ENCODE results near the gene SLC49A3. TPM values are rescaled to one million over a fixed set of nuclear protein-coding genes. Genes with fewer than 3 reads are reported as not detected.

SLC49A3 gene
- polyA plus RNA-seq, 1 donor from 2014 or later = 0.97 TPM

DNA sequence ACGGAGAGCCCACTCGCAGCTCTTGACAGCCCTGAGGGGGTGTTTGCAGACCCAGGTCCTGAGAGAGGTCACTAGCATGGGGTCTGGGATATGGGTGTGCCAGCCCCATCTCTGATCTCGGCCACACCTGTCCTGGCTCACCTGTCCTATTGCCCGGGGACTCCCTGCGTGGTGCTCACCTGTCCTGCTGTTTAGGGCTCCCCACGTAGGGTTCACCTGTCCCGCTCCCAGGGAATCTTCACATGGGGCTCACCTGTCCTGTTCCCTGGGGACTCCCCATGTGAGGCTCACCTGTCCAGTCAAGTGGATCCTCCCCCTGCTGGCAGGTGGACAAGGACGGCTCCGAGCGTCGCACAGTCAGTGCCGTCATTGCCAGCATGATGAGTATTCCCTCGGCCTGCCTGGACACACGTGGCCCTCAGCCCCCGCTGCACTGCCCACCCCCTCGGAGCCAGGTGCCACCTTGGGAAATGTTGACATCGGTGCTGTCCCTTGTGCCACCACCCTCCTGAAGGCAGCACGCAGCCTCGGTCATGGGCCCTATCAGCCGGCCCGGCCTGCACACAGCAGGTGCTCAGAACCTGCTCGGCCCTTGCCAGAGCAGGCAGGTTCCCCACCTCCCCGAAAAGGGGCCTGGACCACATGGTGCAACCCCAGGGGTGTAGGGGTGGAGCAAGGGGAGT lies 6.3 kb downstream of the SLC49A3 start:
- H3K27me3 Mint-ChIP-seq = peaks cover 4% of the 10 kb centered on the region
- H3K4me1 Mint-ChIP-seq = peaks cover 0 to 11% (median 6%) of the 10 kb centered on the region in 3 donors
- peak overlapping the region in 2 of 4 donors; percentile 33 to 86 for H3K4me3 Mint-ChIP-seq
- peaks cover 2% of the 10 kb centered on the region for H3K36me3 Mint-ChIP-seq
- H3K27ac Mint-ChIP-seq = no peak overlapping the region
- no peaks in the 10 kb centered on the region for H3K9me3 Mint-ChIP-seq

- Mint-ChIP-seq H3K27me3 (peaks cover under 1% of the 10 kb centered on the region), H3K27ac (no peak overlapping the region), H3K4me1 (peaks cover 0 to 11% (median 10%) of the 10 kb centered on the region in 3 donors), H3K9me3 (no peaks in the 10 kb centered on the region), H3K4me3 (peak overlapping the region in 2 of 4 donors; percentile 63 to 86), H3K36me3 (peaks cover 2% of the 10 kb centered on the region)
Observed at GRCh38 chr4:681736-682451, 7.1 kb downstream of the SLC49A3 start.

DNA sequence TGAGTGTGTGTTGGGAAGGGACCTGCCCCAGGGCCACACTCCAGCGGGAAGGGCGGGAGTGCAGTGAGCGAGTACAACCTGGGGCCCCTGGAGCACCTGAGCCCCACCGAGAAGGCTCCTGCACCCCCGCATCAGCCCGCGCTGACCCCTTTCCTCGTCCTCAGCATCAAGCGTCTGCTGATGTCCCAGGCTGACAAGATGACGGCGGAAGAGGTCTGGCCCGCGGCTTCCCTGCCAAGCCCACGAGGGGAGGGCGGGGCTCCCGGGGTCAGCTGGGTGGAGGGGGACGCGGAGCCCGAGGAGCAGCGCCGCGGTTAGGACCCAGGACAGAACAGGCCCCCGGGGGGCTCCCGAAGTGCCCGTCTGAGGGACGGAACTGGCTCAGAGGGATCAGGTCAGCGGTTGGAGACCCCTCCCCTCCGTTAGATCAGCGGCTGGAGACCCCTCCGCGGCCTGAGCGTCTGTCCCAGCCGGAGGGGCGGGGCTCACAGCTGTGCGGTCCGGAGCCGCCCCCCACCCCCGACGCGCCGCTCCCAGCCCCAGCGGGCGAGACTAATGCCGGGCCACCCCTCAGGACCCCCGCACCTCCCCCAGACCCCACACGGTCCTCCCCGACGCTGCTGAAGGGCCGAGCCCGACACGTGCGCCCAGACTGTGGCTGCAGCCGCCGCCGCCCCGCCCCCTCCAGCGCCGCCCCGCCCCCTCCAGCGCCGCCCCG lies 7.9 kb downstream of the SLC49A3 start:
- peaks cover 3 to 12% (median 11%) of the 10 kb centered on the region in 3 donors for H3K4me1 Mint-ChIP-seq
- H3K27ac Mint-ChIP-seq = peak overlapping the region in 2 of 3 donors; percentile 26 to 77

DNA sequence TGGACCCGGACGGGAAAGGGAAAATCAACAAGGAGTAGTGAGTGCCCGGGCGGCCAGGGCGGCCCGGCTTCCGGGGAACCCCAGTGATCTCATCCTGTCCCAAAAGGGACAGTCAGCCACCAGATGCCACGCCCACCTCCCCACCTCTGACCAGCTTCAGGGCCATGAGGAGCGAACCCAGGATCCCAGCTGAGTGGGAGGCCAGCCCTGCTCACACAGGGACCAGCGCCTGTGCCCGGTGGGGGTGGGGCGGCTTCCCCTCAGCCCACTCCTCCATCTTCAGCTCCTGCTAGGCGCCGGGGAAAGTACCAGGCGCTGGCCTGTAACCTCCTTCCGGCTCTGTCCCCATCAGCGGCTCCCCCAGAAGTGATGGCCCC lies 8.4 kb downstream of the SLC49A3 start:
- Mint-ChIP-seq H3K27ac (peak overlapping the region; percentile 26 to 90 (median 77)), H3K4me1 (peaks cover 8 to 16% (median 15%) of the 10 kb centered on the region in 3 donors), H3K36me3 (peaks cover 2% of the 10 kb centered on the region), H3K9me3 (no peaks in the 10 kb centered on the region), H3K27me3 (peaks cover 1% of the 10 kb centered on the region), H3K4me3 (peak overlapping the region; percentile 68 to 88 (median 76))

More for the DNA sequence above, 7.9 kb downstream of the SLC49A3 start:
- H3K4me3 Mint-ChIP-seq = peak overlapping the region in 3 of 4 donors; percentile 74 to 88 (median 79)
- H3K36me3 Mint-ChIP-seq = peaks cover 2% of the 10 kb centered on the region
- peaks cover 1% of the 10 kb centered on the region for H3K27me3 Mint-ChIP-seq
- H3K9me3 Mint-ChIP-seq = no peaks in the 10 kb centered on the region

GRCh38 chr4:680091-680490 lies 8.9 kb downstream of the SLC49A3 start:
- H3K4me3 Mint-ChIP-seq = peak overlapping the region; percentile 68 to 88 (median 74)
- H3K27ac Mint-ChIP-seq = peak overlapping the region; percentile 26 to 90 (median 77)
- H3K9me3 Mint-ChIP-seq = no peaks in the 10 kb centered on the region
- peaks cover 1% of the 10 kb centered on the region for H3K27me3 Mint-ChIP-seq
- peaks cover 2% of the 10 kb centered on the region for H3K36me3 Mint-ChIP-seq
- peaks cover 12 to 15% (median 13%) of the 10 kb centered on the region in 3 donors for H3K4me1 Mint-ChIP-seq

DNA sequence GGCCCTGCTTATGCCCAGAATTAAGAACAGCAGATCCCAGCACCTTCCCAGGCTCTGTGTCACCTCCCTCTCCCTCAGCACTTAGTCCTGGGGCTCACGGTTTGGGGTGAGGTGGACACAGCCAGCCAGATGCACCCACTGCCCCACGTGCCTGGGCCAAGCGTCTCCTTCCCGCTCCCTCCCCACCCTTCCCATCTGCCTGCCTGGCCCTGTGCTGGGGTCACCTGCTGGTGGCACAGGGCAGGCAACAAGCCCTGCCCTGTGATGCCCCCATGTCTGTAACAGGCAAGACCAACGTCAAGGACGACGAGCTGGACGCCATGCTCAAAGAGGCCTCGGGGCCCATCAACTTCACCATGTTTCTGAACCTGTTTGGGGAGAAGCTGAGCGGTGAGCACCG lies 9.3 kb downstream of the SLC49A3 start:
- H3K36me3 Mint-ChIP-seq = peaks cover 2% of the 10 kb centered on the region
- peak overlapping the region in 1 of 3 donors; percentile 77 for H3K27ac Mint-ChIP-seq
- no peaks in the 10 kb centered on the region for H3K9me3 Mint-ChIP-seq
- H3K4me1 Mint-ChIP-seq = peaks cover 12 to 15% (median 12%) of the 10 kb centered on the region in 3 donors
- H3K27me3 Mint-ChIP-seq = peaks cover 1% of the 10 kb centered on the region
- peak overlapping the region in 1 of 4 donors; percentile 41 for H3K4me3 Mint-ChIP-seq

- Mint-ChIP-seq H3K9me3 (no peaks in the 10 kb centered on the region), H3K4me3 (no peak overlapping the region), H3K27ac (no peak overlapping the region), H3K36me3 (peaks cover 2% of the 10 kb centered on the region), H3K27me3 (peaks cover 1% of the 10 kb centered on the region), H3K4me1 (peaks cover 12 to 16% (median 12%) of the 10 kb centered on the region in 3 donors)
Observed at GRCh38 chr4:679104-679481, 9.9 kb downstream of the SLC49A3 start.

DNA sequence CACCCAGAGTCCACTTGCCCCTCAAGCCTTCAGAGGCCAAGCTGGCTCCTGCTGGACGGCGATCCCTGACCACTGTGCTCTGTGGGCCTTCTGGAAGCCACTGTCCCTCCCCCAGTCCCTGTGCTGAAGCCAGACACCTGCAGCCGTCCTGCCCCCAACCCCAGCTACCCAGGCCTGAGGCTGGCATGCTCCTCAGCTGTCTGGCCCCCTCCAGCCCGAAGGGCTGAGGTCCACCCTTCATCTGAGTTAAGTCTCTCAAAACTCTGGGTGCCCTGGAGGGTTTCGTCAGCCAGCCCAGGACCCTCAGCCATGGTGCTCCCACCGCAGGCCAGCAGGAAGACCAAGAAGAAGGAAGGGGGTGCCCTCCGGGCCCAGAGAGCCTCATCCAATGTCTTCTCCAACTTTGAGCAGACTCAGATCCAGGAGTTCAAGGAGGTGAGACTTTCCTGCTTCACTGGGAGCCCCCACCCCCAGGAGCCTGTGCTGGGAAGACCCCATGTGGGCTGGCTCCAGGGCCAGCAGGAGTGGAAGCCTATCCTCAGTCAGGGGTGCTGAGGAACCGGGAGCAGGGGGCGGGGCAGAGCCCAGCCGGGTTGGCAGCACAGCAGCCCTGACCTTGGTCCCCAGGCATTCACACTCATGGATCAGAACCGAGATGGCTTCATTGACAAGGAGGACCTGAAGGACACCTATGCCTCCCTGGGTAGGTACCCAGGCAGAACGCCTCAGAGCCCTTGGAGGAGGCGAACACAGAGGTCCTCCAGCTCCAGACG lies 10.4 kb downstream of the SLC49A3 start:
- peaks cover 1% of the 10 kb centered on the region for H3K27me3 Mint-ChIP-seq
- H3K4me1 Mint-ChIP-seq = peaks cover 12 to 17% (median 12%) of the 10 kb centered on the region in 3 donors
- no peaks in the 10 kb centered on the region for H3K9me3 Mint-ChIP-seq
- peak overlapping the region in 1 of 3 donors; percentile 98 for H3K27ac Mint-ChIP-seq
- peaks cover 2% of the 10 kb centered on the region for H3K36me3 Mint-ChIP-seq
- peak overlapping the region in 2 of 4 donors; percentile 70 to 80 for H3K4me3 Mint-ChIP-seq

DNA sequence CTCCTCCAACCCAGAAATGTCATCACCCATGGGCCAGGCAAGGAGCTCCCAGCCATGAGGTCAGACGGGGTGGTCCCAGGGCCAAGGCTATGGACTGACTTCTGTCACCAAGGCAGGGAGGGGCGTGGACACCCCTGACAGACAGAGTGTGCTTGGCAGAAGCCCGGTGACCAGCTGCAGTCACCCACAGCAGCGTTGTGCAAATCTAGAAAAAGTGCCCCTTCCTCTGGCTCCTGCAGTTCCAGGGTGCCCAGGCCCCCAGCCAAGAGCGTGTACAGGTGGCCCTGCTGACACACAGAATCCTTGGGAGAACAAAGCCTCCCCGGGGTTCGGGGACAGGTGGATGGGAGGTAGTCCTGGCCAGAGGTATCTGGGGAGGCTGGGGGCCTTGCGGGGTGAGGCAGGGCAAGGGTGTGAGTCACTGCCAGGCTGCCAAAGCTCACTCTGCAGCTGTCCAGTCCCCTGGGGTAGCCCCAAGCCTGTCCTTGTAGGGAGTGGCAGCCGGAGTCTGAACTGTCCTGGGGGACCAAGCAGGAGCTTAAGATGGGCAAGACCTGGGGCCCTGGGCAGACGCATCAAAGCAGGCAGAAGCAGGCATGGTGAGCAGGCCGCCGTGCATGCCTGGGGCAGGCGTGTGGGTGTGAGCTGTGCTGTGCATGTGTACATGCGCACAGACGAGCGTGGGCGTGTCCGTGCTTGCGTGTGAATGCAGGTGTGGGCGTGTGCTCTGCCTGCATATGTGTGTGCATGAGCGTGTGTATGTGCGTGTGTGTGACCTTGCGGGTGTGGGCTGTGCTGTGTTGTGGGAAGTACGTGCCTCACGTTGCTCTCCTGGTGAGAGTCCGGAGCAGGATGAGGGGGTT lies 11.3 kb downstream of the SLC49A3 start:
- H3K27me3 Mint-ChIP-seq = peaks cover 1% of the 10 kb centered on the region
- no peaks in the 10 kb centered on the region for H3K9me3 Mint-ChIP-seq
- peak overlapping the region in 2 of 3 donors; percentile 59 to 98 for H3K27ac Mint-ChIP-seq
- peaks cover 12 to 18% (median 17%) of the 10 kb centered on the region in 3 donors for H3K4me1 Mint-ChIP-seq
- H3K4me3 Mint-ChIP-seq = peak overlapping the region in 3 of 4 donors; percentile 21 to 87 (median 76)
- peaks cover 2% of the 10 kb centered on the region for H3K36me3 Mint-ChIP-seq

DNA sequence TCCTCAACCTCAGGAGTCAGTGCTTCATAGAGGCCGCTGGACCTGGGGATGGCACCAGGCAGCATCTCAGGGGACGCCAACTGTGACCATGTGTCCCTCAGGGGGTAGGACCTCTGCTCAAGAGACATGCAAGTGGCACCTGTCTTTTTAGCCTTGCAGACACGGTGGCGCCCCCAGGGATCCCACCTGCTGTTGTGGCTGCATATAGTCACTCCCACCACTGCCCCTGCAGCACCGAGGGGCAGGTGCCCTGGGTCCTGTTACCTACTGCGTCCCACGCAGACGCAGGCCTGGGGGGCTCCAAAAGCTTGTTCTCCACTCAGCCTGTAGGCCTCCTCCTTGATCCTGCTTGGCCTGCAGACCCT lies 12.1 kb downstream of the SLC49A3 start:
- Mint-ChIP-seq H3K4me3 (peak overlapping the region in 2 of 4 donors; percentile 87 to 96), H3K27me3 (peaks cover 1% of the 10 kb centered on the region), H3K9me3 (no peaks in the 10 kb centered on the region), H3K36me3 (peaks cover 2% of the 10 kb centered on the region), H3K27ac (peak overlapping the region in 2 of 3 donors; percentile 39 to 98), H3K4me1 (peaks cover 12 to 18% (median 17%) of the 10 kb centered on the region in 3 donors)

DNA sequence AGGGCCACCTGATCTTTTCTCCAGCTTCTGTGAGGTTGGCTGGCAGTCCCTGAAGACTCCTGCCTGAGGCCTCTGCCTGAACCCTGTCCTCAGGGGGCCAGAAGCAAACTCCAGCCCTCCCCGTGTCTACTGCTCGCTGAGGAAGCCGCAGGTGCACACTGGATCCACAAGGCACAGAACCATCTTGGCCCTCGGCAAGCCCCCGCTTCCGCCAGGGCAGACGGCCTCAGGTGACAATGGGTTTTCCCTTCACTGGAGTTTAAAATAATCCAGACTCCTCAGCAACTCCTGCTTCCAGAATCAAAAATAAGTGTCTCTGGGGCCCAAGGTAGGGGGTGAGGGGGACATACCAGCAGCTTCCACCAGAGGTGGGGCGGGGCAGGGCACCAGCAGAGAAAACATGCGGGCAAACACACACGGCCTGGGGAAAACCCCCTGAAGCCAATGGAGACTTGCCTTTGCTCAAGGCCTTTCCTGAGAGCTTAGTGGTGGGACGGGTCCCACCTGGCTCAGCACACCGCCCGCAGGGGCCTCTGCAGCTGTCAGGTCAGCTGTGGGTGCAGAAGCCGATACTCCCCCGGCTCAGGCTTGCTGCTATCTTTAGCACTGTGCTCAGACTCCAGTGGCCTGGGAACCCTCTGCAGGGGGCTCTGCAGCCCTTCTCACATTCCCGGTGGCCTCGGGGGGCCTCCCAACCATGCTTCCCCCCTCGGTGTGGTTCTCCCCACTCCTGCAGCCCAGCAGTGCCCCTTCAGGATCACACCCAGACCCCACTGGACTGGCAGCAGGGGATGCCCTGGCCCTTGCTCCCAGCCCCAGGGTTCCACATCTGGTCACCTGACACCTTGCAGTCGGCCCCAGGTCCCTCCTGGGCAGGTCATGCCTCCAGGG lies 12.7 kb downstream of the SLC49A3 start:
- peaks cover 12 to 18% (median 17%) of the 10 kb centered on the region in 3 donors for H3K4me1 Mint-ChIP-seq
- H3K9me3 Mint-ChIP-seq = no peaks in the 10 kb centered on the region
- H3K4me3 Mint-ChIP-seq = peak overlapping the region; percentile 67 to 96 (median 87)
- peaks cover 1% of the 10 kb centered on the region for H3K27me3 Mint-ChIP-seq
- H3K27ac Mint-ChIP-seq = peak overlapping the region; percentile 71 to 98 (median 93)
- peaks cover 2% of the 10 kb centered on the region for H3K36me3 Mint-ChIP-seq

DNA sequence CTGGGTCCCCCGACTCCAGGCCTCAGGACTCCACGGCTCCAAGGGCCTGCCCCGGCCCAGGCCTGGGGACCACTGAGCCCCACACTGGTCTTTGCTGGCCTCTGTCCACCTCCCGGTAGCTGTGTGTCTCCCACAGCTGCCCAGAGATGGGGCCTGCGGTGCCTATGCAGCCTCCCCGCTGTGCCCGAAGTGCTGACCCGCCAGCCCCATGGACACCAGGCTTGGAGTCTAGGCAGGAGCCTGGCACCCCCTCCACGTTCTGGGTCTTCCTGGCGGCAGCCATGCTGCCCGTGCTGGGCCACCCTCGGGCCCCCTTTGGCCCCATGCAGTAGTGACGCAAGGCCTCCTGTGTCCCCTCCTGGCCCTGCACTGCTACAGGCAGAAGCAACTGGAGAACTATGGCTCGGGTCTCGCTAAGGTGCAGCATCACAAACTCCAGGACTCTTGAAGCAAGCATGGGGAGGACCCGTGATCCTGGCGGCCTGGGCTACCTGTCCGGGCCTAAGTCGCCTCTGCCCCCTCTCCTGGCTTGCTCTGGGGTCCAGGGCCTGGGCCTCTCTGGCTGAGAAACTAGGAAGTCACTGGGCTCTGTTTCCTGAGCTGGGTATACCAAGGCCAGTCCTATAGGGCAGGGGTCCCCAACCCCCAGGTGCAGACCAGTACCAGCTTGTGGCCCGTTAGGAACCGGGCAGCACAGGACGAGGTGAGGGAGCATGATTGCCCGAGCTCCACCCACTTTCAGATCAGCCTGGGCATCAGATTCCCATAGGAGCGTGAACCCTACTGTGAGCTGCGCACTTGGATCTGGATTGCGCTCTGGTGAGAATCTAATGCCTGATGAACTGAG lies 13.7 kb downstream of the SLC49A3 start:
- H3K27me3 Mint-ChIP-seq = peaks cover 1% of the 10 kb centered on the region
- H3K4me1 Mint-ChIP-seq = peaks cover 12 to 17% (median 15%) of the 10 kb centered on the region in 3 donors
- H3K9me3 Mint-ChIP-seq = no peaks in the 10 kb centered on the region
- H3K27ac Mint-ChIP-seq = peak overlapping the region; percentile 71 to 98 (median 93)
- peaks cover 2% of the 10 kb centered on the region for H3K36me3 Mint-ChIP-seq
- H3K4me3 Mint-ChIP-seq = peak overlapping the region; percentile 87 to 96 (median 91)

Measured in IgD-negative memory B cell (primary cell).